HEK293 (cell line): ENCODE results near the gene TMC3.

Source experiments
- CTCF ChIA-PET: fragments of 350-600 bp; formaldehyde crosslinking; extraction: SDS; loops from one replicate; lab custom pipeline; 2021; ENCODE audit warnings: antibody characterized with exemption; lab: Yijun Ruan, JAX
- POLR2A ChIA-PET: fragments of 300-600 bp; formaldehyde crosslinking; extraction: SDS; loops from one replicate; lab custom pipeline; 2020; ENCODE audit warnings: antibody characterized with exemption, inconsistent platforms; lab: Yijun Ruan, JAX
- H3K27ac ChIP-seq: fragments of 200-500 bp; sonication (Bioruptor generic); 2 replicates; pipeline ENCODE4 v1.5.1; 2014; ENCODE audit warnings: low read depth, low read length, control low read depth, inconsistent platforms; ENCODE audit errors: extremely low read depth
- H3K36me3 ChIP-seq, 2 experiments: fragments of 200-500 bp in 1 of 2; sonication (Bioruptor generic) in 1 of 2; 1 replicate in 1 of 2; 2 replicates in 1 of 2; pipeline ENCODE4 v1.5.1; 2014 to 2017; ENCODE audit warnings: inconsistent platforms in 2 of 2, low read length in 2 of 2; ENCODE audit not compliant: control insufficient read depth in 2 of 2, insufficient read depth in 1 of 2
- H3K4me1 ChIP-seq: fragments of 200-500 bp; sonication (Bioruptor generic); 2 replicates; pipeline ENCODE4 v1.5.1; 2014; ENCODE audit warnings: mild to moderate bottlenecking, low read length, inconsistent platforms; ENCODE audit not compliant: control insufficient read depth, insufficient read depth
- H3K4me3 ChIP-seq: 2 replicates; pipeline ENCODE4 v1.5.1; 2011; ENCODE audit warnings: low read depth, mild to moderate bottlenecking, control low read depth, low read length, moderate library complexity
- H3K9me3 ChIP-seq: fragments of 200-500 bp; sonication (Bioruptor generic); 2 replicates; pipeline ENCODE4 v1.5.1; 2014; ENCODE audit warnings: low read depth, low read length, inconsistent platforms; ENCODE audit not compliant: control insufficient read depth, insufficient read depth
- BCL11A ChIP-seq: fragments of 450-650 bp; formaldehyde crosslinking; IDR thresholded peaks from 2 replicates; pipeline ENCODE4 v1.5.1; 2016; ENCODE audit warnings: low read depth, missing biosample characterization, missing genetic modification characterization
- IKZF3 ChIP-seq: fragments of 450-650 bp; IDR thresholded peaks from 2 replicates; pipeline ENCODE4 v1.5.0; 2018; ENCODE audit warnings: missing biosample characterization, mild to moderate bottlenecking, missing genetic modification characterization, moderate library complexity
- KLF9 ChIP-seq: fragments of 450-650 bp; formaldehyde crosslinking; IDR thresholded peaks from 2 replicates; pipeline ENCODE4 v1.5.1; 2016; ENCODE audit warnings: missing biosample characterization, missing genetic modification characterization, low read depth
- PRDM1 ChIP-seq: fragments of 450-650 bp; formaldehyde crosslinking; IDR thresholded peaks from 2 replicates; pipeline ENCODE4; 2016; ENCODE audit warnings: missing biosample characterization, missing genetic modification characterization
- SALL2 ChIP-seq: fragments of 450-650 bp; formaldehyde crosslinking; IDR thresholded peaks from 2 replicates; pipeline ENCODE4 v1.5.0; 2017; ENCODE audit warnings: missing biosample characterization, mild to moderate bottlenecking, missing genetic modification characterization, borderline replicate concordance
- SP3 ChIP-seq: fragments of 450-650 bp; formaldehyde crosslinking; IDR thresholded peaks from 2 replicates; pipeline ENCODE4 v1.5.1; 2016; ENCODE audit warnings: missing biosample characterization, missing genetic modification characterization
- ZBTB1 ChIP-seq: fragments of 450-650 bp; formaldehyde crosslinking; IDR thresholded peaks from 2 replicates; pipeline ENCODE4 v1.5.1; 2016; ENCODE audit warnings: missing biosample characterization, missing genetic modification characterization
- ZBTB17 ChIP-seq: fragments of 450-650 bp; formaldehyde crosslinking; IDR thresholded peaks from 2 replicates; pipeline ENCODE4 v1.5.1; 2016; ENCODE audit warnings: missing biosample characterization, missing genetic modification characterization
- ZBTB7A ChIP-seq: fragments of 450-650 bp; formaldehyde crosslinking; IDR thresholded peaks from 2 replicates; pipeline ENCODE4 v1.5.1; 2016; ENCODE audit warnings: low read depth, missing biosample characterization, missing genetic modification characterization
- ZFP69B ChIP-seq: fragments of 450-650 bp; formaldehyde crosslinking; IDR thresholded peaks from 2 replicates; pipeline ENCODE4 v1.5.1; 2016; ENCODE audit warnings: missing biosample characterization, missing genetic modification characterization
- ZNF169 ChIP-seq: fragments of 450-650 bp; formaldehyde crosslinking; IDR thresholded peaks from 2 replicates; pipeline ENCODE4 v1.5.1; 2016; ENCODE audit warnings: missing biosample characterization, missing genetic modification characterization
- ZNF214 ChIP-seq: fragments of 450-650 bp; formaldehyde crosslinking; IDR thresholded peaks from 2 replicates; pipeline ENCODE4 v1.5.1; 2017; ENCODE audit warnings: missing biosample characterization, mild to moderate bottlenecking, missing genetic modification characterization, borderline replicate concordance
- ZNF248 ChIP-seq: fragments of 450-650 bp; formaldehyde crosslinking; IDR thresholded peaks from 2 replicates; pipeline ENCODE4 v1.5.1; 2017; ENCODE audit warnings: missing biosample characterization, missing genetic modification characterization
- ZNF501 ChIP-seq: fragments of 450-650 bp; formaldehyde crosslinking; IDR thresholded peaks from 2 replicates; pipeline ENCODE4 v1.5.1; 2016; ENCODE audit warnings: missing biosample characterization, missing genetic modification characterization
- ZNF549 ChIP-seq: fragments of 450-650 bp; IDR thresholded peaks from 2 replicates; pipeline ENCODE4 v1.5.1; 2018; ENCODE audit warnings: missing biosample characterization, missing genetic modification characterization, mild to moderate bottlenecking, inconsistent platforms, moderate library complexity
- ZNF600 ChIP-seq: fragments of 450-650 bp; formaldehyde crosslinking; IDR thresholded peaks from 2 replicates; pipeline ENCODE4 v1.5.1; 2016; ENCODE audit warnings: missing biosample characterization, missing genetic modification characterization
- ZNF76 ChIP-seq: fragments of 450-650 bp; formaldehyde crosslinking; IDR thresholded peaks from 2 replicates; pipeline ENCODE4; 2016; ENCODE audit warnings: low read depth, missing biosample characterization, missing genetic modification characterization, borderline replicate concordance
- ZNF837 ChIP-seq: fragments of 450-650 bp; formaldehyde crosslinking; IDR thresholded peaks from 2 replicates; pipeline ENCODE4 v1.5.1; 2016; ENCODE audit warnings: missing biosample characterization, missing genetic modification characterization
- ZXDB ChIP-seq: fragments of 450-650 bp; formaldehyde crosslinking; IDR thresholded peaks from 2 replicates; pipeline ENCODE4 v1.5.1; 2016; ENCODE audit warnings: missing biosample characterization, missing genetic modification characterization
- TF ChIP-seq, protein P1 (sequence below): fragments of 450-650 bp; formaldehyde crosslinking; IDR thresholded peaks from 2 replicates; pipeline ENCODE4 v1.5.1; 2017; ENCODE audit warnings: missing biosample characterization, missing genetic modification characterization
- TF ChIP-seq, protein P2 (sequence below): fragments of 450-650 bp; formaldehyde crosslinking; IDR thresholded peaks from 2 replicates; pipeline ENCODE4 v1.5.1; 2016; ENCODE audit warnings: missing biosample characterization, missing genetic modification characterization
- TF ChIP-seq, protein P3 (sequence below): fragments of 450-650 bp; formaldehyde crosslinking; IDR thresholded peaks from 2 replicates; pipeline ENCODE4 v1.5.1; 2016; ENCODE audit warnings: missing biosample characterization, missing genetic modification characterization
- TF ChIP-seq, protein P4 (sequence below): fragments of 450-650 bp; formaldehyde crosslinking; IDR thresholded peaks from 2 replicates; pipeline ENCODE4 v1.5.1; 2016; ENCODE audit warnings: missing biosample characterization, missing genetic modification characterization

Gene TMC3

GRCh38 chr15:81326466-81327212 is 47.4 kb downstream of the TMC3 start:
- ChIA-PET CTCF (interaction anchor here (0.6 to 2.5 kb wide), 6 partner anchors 8 to 75 kb away, joined by 3 to 9 read pairs (median 5); no protein-coding TSS in a partner anchor), POLR2A (interaction anchor here (0.6 kb wide), 1 partner anchor 336 kb away, joined by 4 read pairs; no protein-coding TSS in a partner anchor)
- no peak overlapping the region for H3K4me3 ChIP-seq
- H3K36me3 ChIP-seq, result no peaks in the 10 kb centered on the region
- H3K27ac ChIP-seq, result no peak overlapping the region
- TF ChIP-seq ZBTB1 (tag by site-specific recombination), result no peak
- TF ChIP-seq ZNF248 (tag by site-specific recombination), result no peak
- TF ChIP-seq SALL2, result no peak
- H3K9me3 ChIP-seq, result no peaks in the 10 kb centered on the region
- no peaks in the 10 kb centered on the region for H3K4me1 ChIP-seq

- H3K27ac ChIP-seq, result no peak within 1 kb of the TSS
- CTCF ChIA-PET, result interaction anchor here (0.5 to 1.9 kb wide), 4 partner anchors 10 to 75 kb away, joined by 3 to 10 read pairs (median 3); no protein-coding TSS in a partner anchor
- POLR2A ChIA-PET, result interaction anchor here (0.6 to 1.2 kb wide), 12 partner anchors 8 to 1218 kb away, joined by 3 to 5 read pairs (median 4); partner anchors contain the start of genes TLNRD1 and TMC3
- no peaks in the 10 kb centered on the region for H3K4me1 ChIP-seq
- peak within 1 kb of the TSS; percentile 62 for H3K4me3 ChIP-seq
- no peaks in the 10 kb centered on the region for H3K9me3 ChIP-seq
- peaks cover 5 to 15% of the 10 kb centered on the region in 2 experiments; a peak in 2 of 3 replicates for H3K36me3 ChIP-seq
- TF ChIP-seq ZNF549, result 0 out of 2 replicates have a peak, but pooled peaks have one; percentile 38
- peak; percentile 43; the same call in 1 of the 2 replicates for TF ChIP-seq IKZF3 (tag by site-specific recombination)
- peak; percentile 45; the same call in 1 of the 2 replicates for TF ChIP-seq BCL11A (tag by site-specific recombination)
- TF ChIP-seq SP3 (tag by site-specific recombination), result peak; percentile 89
- no peak for TF ChIP-seq ZNF169 (tag by site-specific recombination)
- TF ChIP-seq PRDM1 (tag by site-specific recombination), result no peak
- TF ChIP-seq, protein P1, sequence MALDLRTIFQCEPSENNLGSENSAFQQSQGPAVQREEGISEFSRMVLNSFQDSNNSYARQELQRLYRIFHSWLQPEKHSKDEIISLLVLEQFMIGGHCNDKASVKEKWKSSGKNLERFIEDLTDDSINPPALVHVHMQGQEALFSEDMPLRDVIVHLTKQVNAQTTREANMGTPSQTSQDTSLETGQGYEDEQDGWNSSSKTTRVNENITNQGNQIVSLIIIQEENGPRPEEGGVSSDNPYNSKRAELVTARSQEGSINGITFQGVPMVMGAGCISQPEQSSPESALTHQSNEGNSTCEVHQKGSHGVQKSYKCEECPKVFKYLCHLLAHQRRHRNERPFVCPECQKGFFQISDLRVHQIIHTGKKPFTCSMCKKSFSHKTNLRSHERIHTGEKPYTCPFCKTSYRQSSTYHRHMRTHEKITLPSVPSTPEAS (tag by site-specific recombination), result no peak
- TF ChIP-seq ZNF214 (tag by site-specific recombination), result no peak
- TF ChIP-seq ZNF600 (tag by site-specific recombination), result peak; percentile 73; the same call in 1 of the 2 replicates
- TF ChIP-seq ZXDB (tag by site-specific recombination), result peak; percentile 13; the same call in 1 of the 2 replicates
- 0 out of 2 replicates have a peak, but pooled peaks have one; percentile 19 for TF ChIP-seq KLF9
- TF ChIP-seq, protein P2, sequence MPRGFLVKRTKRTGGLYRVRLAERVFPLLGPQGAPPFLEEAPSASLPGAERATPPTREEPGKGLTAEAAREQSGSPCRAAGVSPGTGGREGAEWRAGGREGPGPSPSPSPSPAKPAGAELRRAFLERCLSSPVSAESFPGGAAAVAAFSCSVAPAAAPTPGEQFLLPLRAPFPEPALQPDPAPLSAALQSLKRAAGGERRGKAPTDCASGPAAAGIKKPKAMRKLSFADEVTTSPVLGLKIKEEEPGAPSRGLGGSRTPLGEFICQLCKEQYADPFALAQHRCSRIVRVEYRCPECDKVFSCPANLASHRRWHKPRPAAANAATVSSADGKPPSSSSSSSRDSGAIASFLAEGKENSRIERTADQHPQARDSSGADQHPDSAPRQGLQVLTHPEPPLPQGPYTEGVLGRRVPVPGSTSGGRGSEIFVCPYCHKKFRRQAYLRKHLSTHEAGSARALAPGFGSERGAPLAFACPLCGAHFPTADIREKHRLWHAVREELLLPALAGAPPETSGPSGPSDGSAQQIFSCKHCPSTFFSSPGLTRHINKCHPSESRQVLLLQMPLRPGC, result 0 out of 2 replicates have a peak, but pooled peaks have one; percentile 13
- TF ChIP-seq ZNF501 (tag by site-specific recombination), result peak; percentile 40; the same call in 1 of the 2 replicates
- TF ChIP-seq, protein P3, sequence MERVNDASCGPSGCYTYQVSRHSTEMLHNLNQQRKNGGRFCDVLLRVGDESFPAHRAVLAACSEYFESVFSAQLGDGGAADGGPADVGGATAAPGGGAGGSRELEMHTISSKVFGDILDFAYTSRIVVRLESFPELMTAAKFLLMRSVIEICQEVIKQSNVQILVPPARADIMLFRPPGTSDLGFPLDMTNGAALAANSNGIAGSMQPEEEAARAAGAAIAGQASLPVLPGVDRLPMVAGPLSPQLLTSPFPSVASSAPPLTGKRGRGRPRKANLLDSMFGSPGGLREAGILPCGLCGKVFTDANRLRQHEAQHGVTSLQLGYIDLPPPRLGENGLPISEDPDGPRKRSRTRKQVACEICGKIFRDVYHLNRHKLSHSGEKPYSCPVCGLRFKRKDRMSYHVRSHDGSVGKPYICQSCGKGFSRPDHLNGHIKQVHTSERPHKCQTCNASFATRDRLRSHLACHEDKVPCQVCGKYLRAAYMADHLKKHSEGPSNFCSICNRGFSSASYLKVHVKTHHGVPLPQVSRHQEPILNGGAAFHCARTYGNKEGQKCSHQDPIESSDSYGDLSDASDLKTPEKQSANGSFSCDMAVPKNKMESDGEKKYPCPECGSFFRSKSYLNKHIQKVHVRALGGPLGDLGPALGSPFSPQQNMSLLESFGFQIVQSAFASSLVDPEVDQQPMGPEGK (tag by site-specific recombination), result peak; percentile 48; the same call in 1 of the 2 replicates
- TF ChIP-seq ZNF837 (tag by site-specific recombination), result no peak
- TF ChIP-seq ZFP69B (tag by site-specific recombination), result 0 out of 2 replicates have a peak, but pooled peaks have one; percentile 9
- TF ChIP-seq ZBTB7A, result no peak
- TF ChIP-seq ZBTB17 (tag by site-specific recombination), result peak; percentile 45
- TF ChIP-seq ZNF76 (tag by site-specific recombination), result 0 out of 2 replicates have a peak, but pooled peaks have one; percentile 36
- TF ChIP-seq, protein P4, sequence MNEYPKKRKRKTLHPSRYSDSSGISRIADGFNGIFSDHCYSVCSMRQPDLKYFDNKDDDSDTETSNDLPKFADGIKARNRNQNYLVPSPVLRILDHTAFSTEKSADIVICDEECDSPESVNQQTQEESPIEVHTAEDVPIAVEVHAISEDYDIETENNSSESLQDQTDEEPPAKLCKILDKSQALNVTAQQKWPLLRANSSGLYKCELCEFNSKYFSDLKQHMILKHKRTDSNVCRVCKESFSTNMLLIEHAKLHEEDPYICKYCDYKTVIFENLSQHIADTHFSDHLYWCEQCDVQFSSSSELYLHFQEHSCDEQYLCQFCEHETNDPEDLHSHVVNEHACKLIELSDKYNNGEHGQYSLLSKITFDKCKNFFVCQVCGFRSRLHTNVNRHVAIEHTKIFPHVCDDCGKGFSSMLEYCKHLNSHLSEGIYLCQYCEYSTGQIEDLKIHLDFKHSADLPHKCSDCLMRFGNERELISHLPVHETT, result peak; percentile 28; the same call in 1 of the 2 replicates
Observed at GRCh38 chr15:81323944-81324881, 49.8 kb downstream of the TMC3 start, which contains the start of gene STARD5. TSS of gene STARD5 (minus strand) at chr15:81324141. CDS start at chr15:81324099, 42 bp downstream.
